DMS 273 (cell line): ENCODE results near the gene NUAK1.

Experiments used
- DNase-seq: peaks from one replicate; lab custom pipeline; 2025; ENCODE audit not compliant: unreplicated experiment; lab: John Stamatoyannopoulos, UW

NUAK1 gene

DNA sequence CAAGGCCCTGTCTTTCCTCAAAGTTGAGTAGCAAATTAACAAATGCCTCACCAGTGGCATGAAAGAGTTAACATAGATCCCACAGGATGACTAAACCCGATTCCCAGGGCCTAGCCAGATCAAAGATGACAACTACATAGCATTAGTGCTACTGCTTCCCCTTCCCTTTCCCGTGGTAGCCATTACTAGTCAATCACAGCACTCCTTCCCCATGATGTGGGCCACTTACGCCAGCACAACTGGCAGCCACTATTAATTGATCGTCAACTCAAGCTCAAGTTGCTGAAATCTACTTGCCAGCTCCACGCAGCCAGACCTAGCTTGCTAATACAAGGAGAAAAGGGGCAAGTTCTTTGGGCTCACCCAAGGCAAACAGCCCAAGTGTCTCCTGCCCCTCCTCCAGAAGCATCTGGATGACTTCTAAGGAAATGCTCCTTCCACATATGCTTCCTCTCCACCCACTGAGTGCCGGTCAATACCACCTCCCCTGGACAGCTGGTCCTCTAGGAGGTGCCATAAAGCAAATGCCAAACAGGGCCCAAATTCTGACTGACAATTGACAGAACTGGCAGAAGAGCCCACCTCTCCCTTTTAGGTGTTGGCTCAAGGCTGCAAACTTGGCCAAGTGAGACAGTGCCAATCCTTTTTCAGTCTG, 72.6 kb downstream of the NUAK1 start:
- DNase-seq: no peak

GRCh38 chr12:106065506-106065905, 73.2 kb downstream of the NUAK1 start:
- DNase-seq: no peak

- no peak for DNase-seq
Observed at GRCh38 chr12:106064721-106065021, 74.1 kb downstream of the NUAK1 start.

DNA sequence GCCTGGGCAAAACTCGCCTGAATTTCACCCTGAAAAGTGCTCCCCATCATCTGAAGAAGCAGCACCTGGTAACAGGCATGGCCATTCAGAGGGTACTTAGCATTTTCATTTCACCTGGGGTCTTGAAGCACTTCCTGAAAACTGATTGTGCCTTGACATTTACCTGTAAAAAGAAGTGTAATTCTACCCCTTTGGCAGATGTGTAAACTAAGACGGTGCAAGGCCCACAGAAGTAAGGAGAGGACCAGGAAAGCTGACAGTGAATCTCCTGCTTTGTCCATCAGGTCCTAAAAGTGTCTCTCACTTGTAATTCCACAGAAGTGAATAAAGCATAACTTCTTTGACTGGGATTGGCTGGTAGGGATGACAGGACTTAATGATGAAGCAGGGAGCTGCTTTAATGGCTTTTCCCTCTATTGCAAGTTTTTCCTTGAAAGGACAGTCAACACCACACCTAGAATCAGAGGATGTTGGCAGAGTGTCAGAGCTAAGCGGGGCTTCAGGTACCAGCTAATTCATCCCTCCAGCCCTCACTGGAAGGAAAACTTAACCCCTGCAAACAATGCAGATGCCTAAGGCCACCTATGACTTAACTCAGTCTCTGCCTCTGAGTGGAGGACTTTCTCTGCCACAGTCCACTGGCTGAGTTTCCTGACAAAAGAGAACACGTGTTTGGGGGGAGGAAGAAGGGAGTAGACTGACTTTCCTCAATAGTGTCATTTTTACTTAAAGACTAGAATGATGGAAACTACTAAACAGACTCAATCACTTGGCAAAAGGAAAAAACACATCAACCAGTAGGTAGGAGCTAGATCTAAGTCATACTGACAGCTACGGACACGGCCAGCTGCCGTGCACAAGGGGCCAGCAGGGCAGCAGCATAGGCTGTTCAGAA, 74.7 kb downstream of the NUAK1 start:
- no peak for DNase-seq

- no peak for DNase-seq
Observed at GRCh38 chr12:106062693-106063092, 76.1 kb downstream of the NUAK1 start.

DNA sequence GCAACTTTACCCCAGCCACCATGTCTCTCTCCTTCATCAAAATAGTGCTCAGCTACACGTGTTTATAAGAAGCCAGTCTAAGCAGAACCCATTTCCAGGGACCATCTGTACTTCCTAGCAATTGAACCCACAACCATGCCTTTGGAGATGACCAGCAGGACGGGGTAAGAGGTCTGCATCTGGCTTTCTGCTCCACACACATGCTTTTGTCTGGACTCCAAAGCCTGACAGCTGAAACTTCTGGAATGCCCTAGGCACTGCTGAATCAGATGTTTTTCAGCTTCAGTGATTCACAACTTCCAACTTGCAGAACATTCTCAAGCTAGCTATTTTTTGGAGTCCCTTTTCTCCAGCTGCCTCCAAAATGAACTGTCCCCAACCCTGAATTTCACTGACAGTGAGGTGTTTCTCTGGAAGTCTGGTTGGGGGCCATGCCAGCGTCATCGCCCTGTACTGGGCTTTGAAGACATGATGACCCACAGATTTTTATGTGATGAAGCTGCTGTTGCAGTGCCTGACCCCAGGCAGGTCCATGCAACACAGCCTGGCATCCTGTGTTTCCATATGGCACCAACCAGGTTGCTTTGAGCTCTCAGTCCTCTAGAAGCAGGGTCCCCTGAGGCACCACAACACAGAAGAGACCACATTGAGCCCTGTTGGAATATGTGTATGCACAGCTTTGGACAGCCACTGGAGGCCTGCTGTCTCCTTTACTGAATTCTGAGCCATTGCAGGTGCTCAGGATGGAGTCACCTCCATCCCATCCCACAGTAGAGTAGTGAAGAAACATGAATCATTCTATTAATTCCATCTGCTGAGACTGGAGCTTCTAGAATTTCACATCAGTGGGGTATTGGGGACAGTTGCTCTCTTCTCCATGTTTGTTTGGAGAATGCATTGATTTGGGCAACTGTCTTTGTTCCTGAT, 80.2 kb downstream of the NUAK1 start:
- DNase-seq: peak; percentile 44

- DNase-seq: no peak
Observed at GRCh38 chr12:106054049-106054448, 84.7 kb downstream of the NUAK1 start.

DNA sequence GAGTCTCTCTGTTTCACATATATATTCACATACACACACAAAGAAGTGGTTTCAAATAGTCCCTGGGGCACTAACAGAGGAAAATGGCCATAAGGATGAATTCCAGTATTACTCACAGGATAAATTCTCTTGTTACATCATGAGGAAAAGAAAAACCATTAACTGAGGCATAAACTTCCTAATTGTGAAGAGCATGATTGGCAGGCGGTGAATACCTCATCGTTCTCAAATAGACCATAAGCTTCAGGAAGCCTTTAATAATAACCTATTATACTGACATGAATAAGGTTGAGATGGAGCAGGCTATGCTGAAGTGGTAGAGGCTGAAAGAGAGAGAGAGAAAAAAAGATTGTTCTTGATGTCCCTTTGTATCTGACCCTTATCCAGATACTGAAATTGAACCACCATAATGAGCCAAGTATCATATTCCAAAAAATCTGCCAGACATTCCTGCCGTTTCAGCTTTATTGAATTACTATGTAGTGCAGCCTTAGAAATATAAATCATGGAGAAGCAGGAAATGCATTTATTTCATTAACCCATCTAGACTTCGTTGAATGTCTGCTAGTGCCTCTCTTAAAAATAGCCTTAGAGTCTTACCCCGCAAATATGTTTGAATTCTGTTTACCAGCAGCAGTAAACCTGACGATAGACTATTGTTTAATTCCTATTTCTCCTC, 86.8 kb downstream of the NUAK1 start:
- DNase-seq: no peak

GRCh38 chr12:106049546-106049945, 89.2 kb downstream of the NUAK1 start:
- DNase-seq: peak; percentile 41

- peak; percentile 88 for DNase-seq
Observed at GRCh38 chr12:106049105-106049504, 89.6 kb downstream of the NUAK1 start.

- DNase-seq: peak; percentile 18
Observed at GRCh38 chr12:106048676-106049075, 90.1 kb downstream of the NUAK1 start.

GRCh38 chr12:106048016-106048415, 90.7 kb downstream of the NUAK1 start:
- no peak for DNase-seq

DNA sequence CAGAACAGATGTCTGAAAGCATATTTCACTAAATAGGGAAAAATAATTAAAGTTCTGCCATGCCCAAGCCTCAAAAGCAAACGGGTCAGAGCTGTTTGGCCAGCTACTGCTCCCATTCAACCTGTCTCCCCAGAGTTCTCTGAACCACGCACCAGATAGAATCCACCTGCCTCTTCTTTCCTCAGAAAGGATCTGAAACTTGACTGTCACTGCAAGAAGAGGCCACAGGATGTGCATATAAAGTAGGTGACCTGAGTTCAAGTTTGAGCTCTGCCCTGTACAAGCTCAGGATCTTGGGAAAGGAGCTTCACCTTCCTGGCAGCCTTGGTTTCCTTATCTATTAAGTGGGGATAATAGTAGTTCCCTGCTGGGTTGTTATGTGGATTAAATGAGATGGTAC, 91.8 kb downstream of the NUAK1 start:
- no peak for DNase-seq

- no peak for DNase-seq
Observed at GRCh38 chr12:106046301-106046846, 92.4 kb downstream of the NUAK1 start.

DNA sequence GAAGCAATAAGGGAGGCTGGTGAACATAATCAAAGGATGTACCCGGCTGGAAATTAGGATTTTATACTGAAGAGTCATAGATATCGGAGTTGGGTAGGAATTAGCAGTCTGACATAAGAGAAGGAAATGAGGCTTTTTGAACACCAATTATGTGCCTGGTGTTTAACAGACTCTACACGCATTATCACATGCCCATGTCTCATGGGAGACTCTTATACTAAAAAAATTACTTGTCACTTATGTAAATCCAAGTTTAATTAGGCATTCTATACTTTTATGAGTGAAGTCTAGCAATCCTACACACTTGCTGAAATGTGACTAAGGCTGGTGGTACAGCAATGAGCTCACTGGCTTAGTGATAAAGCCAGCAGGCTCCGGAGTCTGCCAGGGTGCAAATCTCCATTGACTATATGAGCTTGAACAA, 93.5 kb downstream of the NUAK1 start:
- no peak for DNase-seq

DNA sequence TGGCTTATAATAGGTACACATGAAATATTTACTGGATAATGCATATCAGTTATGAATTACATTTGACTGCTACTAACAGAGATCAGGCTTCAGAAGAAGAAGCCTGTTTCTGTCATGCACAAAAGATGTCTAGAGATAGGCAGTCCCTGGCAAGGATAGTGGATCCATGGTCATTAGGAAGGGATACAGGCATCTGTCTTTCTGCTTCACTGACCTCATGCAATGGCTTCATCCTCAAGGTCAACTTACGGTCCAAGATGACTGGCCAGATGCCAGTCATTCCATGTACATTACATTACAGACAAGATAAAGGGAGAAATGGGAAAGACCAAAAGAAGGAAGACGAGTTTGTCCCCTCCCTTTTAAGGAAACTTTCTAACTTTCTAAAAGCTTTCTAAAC, 94.0 kb downstream of the NUAK1 start:
- DNase-seq: no peak

DNA sequence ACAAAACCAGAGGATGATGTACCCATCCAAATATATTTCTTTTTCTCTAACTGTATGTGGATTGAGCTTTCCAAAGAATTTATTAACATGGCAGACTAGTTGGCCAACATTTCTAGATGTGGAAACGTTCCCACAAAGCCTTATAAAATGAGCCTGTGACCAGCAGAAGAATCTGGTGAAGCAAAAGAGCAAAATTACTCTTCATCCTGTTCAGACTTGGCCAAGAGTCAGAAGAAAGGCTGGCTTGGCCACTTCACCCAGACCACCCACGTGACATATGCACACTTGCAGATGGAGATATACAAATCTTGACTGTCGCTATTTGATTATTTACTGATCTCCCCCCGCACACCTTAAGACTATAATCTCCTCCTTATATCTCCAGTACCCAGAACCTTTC, 96.7 kb downstream of the NUAK1 start:
- no peak for DNase-seq

- no peak for DNase-seq
Observed at GRCh38 chr12:106040521-106040920, 98.2 kb downstream of the NUAK1 start.

GRCh38 chr12:106039646-106040404, 98.9 kb downstream of the NUAK1 start:
- DNase-seq: no peak

- DNase-seq: no peak
Observed at GRCh38 chr12:106039242-106039641, 99.5 kb downstream of the NUAK1 start.
